GM21576 (cell line): Measurements from ENCODE around the gene ILF3.
A peak's percentile ranks its signal among the peaks of the same experiment; 100 is the strongest.
"Not testable (repeated sequence)": the region's sequence is repeated elsewhere in the genome, so short reads cannot be mapped to it uniquely, and the experiment has no call there.

Source experiments
- ATAC-seq: cut with Tn5 transposase; IDR thresholded peaks from one replicate; pipeline ENCODE4 v1.9.1; 2021; ENCODE audit warnings: mild to moderate bottlenecking, moderate library complexity; ENCODE audit not compliant: unreplicated experiment

ILF3 gene

GRCh38 chr19:10642473-10643171 is 11.5 kb upstream of the ILF3 start:
- ATAC-seq = no peak

- no peak for ATAC-seq
These were observed 10.8 kb upstream of the ILF3 start for GRCh38 chr19:10643172-10643967.

DNA sequence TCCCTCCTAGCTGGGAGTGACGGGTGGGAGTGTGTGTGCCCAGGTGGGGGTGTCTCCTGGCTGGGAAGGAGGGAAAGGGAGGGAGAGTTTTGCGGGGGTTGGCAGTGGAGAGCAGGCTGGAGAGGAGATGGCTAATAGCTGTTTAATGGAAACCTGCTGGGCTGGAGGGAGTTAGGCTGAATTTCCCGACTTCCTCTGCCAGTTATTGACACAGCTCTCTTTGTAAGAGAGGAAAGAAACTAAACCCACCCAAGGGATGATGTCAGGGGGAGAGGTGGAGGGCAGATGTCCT is 10.2 kb upstream of the ILF3 start:
- ATAC-seq = no peak

- ATAC-seq = no peak
These were observed 9.7 kb upstream of the ILF3 start for GRCh38 chr19:10644260-10645007.

GRCh38 chr19:10646456-10647159 is 7.5 kb upstream of the ILF3 start:
- no peak for ATAC-seq

GRCh38 chr19:10648360-10648759 is 5.8 kb upstream of the ILF3 start:
- no peak for ATAC-seq

- no peak for ATAC-seq
These were observed 2.3 kb upstream of the ILF3 start for GRCh38 chr19:10651851-10652250.

GRCh38 chr19:10653482-10653731 is 739 bp upstream of the ILF3 start:
- peak; percentile 2 for ATAC-seq

GRCh38 chr19:10654610-10655456 is 687 bp downstream of the ILF3 start:
- no peak for ATAC-seq

- ATAC-seq = no peak
These were observed 1.5 kb downstream of the ILF3 start for GRCh38 chr19:10655457-10656312.

DNA sequence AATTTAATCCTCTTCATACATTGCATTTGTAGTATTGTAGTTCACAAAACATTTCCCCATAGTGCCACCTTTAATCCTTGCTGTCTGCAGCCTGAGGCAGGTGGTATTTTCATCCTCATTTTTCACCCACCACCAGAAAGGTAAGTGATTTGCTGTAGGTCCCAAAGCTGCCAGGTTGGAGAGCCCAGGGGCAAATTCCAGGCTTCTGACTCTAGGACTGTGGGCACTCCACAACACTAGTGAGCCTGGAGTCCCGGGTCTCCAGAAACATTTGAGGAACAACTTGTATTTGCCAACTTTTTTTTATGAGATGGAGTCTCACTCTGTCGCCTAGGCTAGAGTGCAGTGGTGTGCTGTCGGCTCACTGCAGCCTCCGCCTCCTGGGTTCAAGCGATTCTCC is 6.2 kb downstream of the ILF3 start:
- ATAC-seq = no peak

DNA sequence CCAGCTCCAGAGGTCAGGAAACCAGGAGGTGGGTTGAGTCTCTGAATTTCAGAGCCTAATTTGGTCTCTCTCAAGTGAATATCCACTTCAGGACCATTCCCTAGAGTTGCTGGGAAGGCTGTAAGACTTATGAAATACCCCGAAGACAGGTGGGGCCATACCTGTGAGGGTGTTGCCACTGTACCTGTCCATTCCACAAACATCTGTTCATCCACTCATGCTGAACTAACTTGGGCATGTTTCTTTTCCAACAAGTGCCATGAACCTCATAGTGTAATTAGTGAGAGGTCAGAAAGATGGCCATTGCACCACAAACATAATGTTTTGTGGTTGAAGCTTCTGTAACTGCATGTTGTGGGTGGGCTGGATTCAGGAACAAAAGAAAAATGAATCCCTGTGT is 7.8 kb downstream of the ILF3 start:
- ATAC-seq = no peak

DNA sequence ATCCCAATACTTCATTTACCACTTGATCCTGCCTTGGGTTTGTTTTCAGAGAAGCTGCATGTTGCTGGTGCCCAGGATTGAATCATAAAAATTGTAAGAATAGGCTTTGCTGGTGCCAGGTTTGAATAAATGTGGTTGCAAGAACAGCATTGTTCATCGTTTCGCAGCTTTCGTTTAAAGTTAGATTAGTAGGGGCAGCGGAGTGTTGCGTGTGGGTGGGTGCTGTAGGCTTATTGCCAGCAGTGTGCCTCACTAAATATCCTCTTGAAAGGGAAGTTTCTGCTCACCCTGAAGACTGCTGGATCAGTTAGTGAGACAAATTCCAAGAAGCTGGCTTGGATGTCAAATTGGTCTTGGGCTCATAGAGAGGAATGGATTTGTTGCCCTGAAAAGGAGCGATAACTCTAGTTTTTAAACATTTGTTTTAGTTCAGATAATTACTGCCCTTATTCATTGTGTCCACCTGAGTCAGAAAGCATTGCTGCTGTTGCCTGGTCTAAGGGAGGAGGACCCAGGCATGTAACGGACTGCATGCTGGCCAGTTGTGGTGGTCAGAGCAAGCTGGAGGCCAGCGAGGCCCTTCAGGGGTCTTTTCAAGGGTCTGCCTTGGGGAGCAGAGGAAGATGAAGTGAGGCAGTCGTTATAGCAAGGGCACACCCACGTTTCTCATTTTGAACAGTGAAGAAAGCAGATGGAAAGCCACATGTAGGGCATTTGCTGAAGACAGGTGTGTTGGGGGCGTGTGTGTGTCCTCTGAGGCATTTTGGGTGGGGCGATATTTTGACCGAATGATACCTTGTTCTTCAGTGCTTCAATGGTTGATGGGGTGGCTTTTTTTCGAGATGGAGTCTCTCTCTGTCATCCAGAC is 8.5 kb downstream of the ILF3 start:
- ATAC-seq = no peak

DNA sequence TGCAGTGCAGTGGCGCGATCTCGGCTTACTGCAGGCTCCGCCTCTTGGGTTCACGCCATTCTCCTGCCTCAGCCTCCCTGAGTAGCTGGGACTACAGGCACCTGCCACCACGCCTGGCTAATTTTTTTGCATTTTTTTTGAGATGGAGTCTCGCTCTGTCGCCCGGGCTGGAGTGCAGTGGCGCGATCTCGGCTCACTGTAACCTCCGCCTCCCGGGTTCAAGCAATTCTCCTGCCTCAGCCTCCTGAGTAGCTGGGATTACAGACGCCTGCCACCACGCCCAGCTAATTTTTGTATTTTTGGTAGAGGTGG is 9.1 kb downstream of the ILF3 start:
- ATAC-seq = not testable (repeated sequence)

GRCh38 chr19:10667867-10668266 is 13.7 kb downstream of the ILF3 start:
- ATAC-seq = no peak

- ATAC-seq = no peak
These were observed 15.1 kb downstream of the ILF3 start for GRCh38 chr19:10669246-10669645.

DNA sequence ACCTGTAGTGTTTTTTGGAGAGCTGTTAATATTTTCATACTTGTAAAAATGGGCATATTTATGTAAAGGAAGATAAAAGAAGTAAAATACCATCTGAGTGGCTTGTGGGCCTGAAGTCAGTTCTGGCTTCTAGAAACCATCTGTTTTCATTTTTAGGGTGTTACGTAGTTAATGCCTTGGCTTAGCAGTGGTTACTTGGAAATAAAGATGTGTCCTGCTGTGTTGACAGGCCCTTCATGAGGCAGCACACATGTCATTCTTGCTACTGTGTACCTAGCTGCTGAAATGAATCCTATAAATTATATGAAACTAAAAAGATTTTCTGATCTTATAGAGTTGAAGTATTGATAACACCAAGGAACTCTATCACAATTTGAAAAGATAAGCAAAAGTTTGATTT is 16.0 kb downstream of the ILF3 start:
- ATAC-seq = no peak

- ATAC-seq = no peak
These were observed 17.0 kb downstream of the ILF3 start for GRCh38 chr19:10670876-10671804.
